GM10248 (cell line): ENCODE data around the gene TRIM3.

Experiments
- CTCF ChIA-PET: fragments of 300-600 bp; sonication (Branson Sonifier 250); formaldehyde crosslinking; extraction: SDS; loops from one replicate; lab custom pipeline; 2021; ENCODE audit warnings: antibody characterized with exemption; lab: Yijun Ruan, JAX
- POLR2A ChIA-PET: fragments of 350-650 bp; sonication (Branson Sonifier 250); formaldehyde crosslinking; extraction: SDS; loops from one replicate; lab custom pipeline; 2020; ENCODE audit warnings: antibody characterized with exemption; lab: Yijun Ruan, JAX
- DNase-seq: peaks from one replicate; pipeline ENCODE4 v3.0.0; 2012; ENCODE audit errors: extremely low spot score
- CTCF ChIP-seq: IDR thresholded peaks from 2 replicates; pipeline ENCODE4 v1.5.1; 2012; ENCODE audit warnings: mild to moderate bottlenecking, low read depth; ENCODE audit errors: extremely low read depth, missing control alignments, control extremely low read depth

The TRIM3 gene

DNA sequence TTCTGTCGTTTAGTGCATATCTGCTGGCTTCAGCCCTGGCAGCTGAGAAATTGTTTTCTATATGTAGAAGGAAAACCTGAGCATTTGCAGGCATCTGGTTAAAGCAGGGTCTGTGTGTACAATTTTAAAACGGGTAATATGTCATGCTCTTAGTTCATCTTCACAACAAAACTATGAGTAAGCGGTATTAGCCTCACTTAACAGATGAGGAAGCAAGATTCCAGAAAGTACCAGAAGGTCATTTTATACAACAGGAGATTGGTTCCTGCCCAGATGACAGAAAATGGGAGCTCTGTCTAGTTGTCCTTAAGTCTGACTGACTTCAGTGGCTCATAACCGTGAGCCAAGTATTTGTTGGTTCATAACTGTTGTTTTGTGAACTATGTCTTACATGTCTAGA, 8.7 kb upstream of the TRIM3 start:
- ChIA-PET CTCF (interaction anchor here (0.7 to 3.3 kb wide), 13 partner anchors 8 to 1183 kb away, joined by 3 to 14 read pairs (median 3); partner anchors contain the start of genes MRPL17 and TAF10), POLR2A (no interaction called here)
- no peak for DNase-seq
- no peak for TF ChIP-seq CTCF

DNA sequence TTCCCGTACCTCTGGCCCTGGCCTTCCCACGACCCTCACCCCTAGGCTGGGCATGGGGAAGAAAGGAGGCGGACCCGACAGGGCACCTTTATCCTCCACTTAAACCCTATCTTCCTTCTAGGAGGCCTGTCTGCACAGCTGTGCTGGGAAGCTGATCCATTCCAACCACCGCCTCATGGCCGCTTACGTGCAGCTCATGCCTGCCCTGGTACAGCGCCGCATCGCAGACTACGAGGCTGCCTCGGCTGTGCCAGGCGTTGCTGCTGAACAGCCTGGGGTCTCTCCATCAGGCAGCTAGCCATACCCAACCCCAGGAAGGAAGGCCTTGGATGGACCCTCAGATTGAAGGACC, 8.2 kb upstream of the TRIM3 start:
- TF ChIP-seq CTCF, result no peak
- no peak for DNase-seq
- ChIA-PET POLR2A (interaction anchor here (0.8 to 1.4 kb wide), 5 partner anchors 8 to 247 kb away, joined by 3 to 5 read pairs (median 3); partner anchors contain the start of genes APBB1 and TPP1), CTCF (interaction anchor here (0.7 to 2.0 kb wide), 15 partner anchors 9 to 1183 kb away, joined by 3 to 10 read pairs (median 3); partner anchors contain the start of genes MRPL17 and TAF10)

DNA sequence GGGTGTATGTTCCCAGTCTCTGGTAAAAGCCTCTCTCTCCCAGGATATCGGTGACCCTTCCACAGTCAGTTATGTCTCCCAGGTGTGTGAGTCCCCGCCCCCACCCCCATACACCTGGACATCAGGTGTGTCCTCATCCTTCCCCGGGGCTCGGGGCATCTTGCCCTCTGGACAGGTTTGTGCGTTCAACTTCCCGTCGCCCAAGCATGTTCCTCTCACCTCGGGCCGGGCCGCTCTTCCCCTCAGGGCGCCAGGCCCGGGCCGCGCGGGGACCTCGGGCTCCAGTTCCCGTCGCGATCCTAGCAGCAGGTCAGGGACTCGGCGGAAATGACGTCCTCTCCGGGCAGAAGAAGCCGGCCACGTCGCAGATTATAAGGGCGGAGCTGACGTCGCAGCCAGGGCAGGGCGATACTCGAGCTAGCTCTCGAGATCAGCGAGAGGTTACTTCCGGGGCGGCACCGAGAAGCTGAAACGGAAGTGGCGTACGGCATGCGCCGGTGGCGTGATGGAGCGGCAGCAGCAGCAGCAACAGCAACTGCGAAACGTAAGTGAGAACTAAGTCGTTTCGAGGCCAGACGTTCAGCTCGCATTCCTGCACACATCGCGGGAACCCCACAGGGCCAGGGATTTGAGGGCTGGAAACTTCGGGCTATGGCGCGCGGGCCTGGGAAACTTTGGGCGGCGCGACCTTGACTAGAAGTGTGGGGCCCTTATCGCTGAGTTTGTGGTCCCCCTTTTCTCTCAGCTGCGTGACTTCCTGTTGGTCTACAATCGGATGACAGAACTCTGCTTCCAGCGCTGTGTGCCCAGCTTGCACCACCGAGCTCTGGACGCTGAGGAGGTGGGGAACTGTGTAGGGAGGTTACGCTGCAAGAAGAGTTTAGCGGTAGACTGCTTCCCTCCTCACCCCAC, 7.5 kb upstream of the TRIM3 start, which contains the start of the genes ARFIP2 and TIMM10B:
ARFIP2 (minus strand) TSS at position 320 of the 912 bp plus-strand sequence. CDS start 910 bp downstream, outside the sequence.
TIMM10B (plus strand) TSS at position 490 of the 912 bp plus-strand sequence; CDS start at position 506, 16 bp downstream.
- ChIA-PET CTCF (interaction anchor here (0.8 to 2.0 kb wide), 13 partner anchors 13 to 1184 kb away, joined by 3 to 10 read pairs (median 4); partner anchors contain the start of gene MRPL17), POLR2A (interaction anchor here (0.6 to 1.4 kb wide), 6 partner anchors 9 to 246 kb away, joined by 3 to 5 read pairs (median 3); partner anchors contain the start of genes APBB1 and TPP1)
- peak; percentile 99 for DNase-seq
- TF ChIP-seq CTCF, result no peak

DNA sequence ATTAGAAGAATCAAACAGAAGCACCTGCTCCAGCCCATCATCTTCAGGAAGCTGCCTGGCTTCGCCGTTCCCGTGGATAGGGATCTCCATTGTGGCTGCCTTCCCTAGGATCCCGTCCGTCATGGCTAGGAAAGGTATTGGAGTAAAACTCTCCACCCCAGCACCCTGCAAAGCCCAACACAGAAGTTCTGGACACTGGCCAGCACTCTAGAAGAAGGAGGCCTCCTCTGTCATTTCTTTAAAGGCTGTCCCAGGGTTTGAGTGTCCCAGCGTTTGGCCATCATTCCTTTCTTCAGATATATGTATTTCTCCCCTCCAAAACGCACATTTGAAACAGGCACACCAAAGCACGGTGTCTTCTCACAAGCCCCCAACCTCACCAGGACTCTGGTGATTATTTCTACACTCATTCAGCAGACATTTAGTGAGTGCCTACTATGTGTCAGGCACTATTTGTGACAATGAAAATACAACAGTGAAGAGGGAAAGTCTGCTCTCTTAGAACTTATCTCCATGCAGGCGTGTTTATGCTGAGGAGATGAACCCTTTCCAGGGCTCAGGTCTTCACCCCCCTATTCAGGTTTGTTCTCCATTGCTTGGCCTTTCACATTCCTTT, 6.7 kb upstream of the TRIM3 start:
- TF ChIP-seq CTCF, result no peak
- no peak for DNase-seq
- ChIA-PET CTCF (interaction anchor here (1.0 to 1.6 kb wide), 2 partner anchors 51 to 203 kb away, joined by 3 to 5 read pairs; partner anchors contain the start of gene MRPL17), POLR2A (interaction anchor here (1.4 kb wide), 1 partner anchor 11 kb away, joined by 4 read pairs; no protein-coding TSS in a partner anchor)

DNA sequence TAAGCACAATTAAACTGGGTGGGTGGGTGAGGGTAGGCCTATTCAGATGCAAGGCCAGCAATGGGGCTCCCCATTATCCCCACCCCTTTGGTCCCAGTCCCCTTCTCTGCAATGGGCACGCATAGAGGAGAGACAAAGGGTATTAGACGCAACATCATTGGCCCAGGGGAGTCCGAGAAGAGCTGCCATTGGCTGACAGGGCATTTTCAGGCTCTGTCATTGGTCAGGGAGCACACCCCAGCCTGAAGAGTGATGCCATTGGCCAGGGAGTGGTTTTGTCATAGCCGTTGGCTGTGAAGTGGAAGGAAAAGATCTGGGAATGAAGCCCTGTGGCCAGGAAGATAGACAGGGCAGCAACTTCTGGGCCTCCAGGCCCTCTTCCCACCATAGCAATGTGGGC, 2.8 kb upstream of the TRIM3 start:
- no peak for TF ChIP-seq CTCF
- POLR2A ChIA-PET, result interaction anchor here (1.6 kb wide), 1 partner anchor 142 kb away, joined by 3 read pairs; the partner anchor contains the start of gene TPP1
- CTCF ChIA-PET, result interaction anchor here (0.8 to 4.3 kb wide), 5 partner anchors 12 to 38 kb away, joined by 3 to 23 read pairs (median 3); no protein-coding TSS in a partner anchor
- no peak for DNase-seq

- POLR2A ChIA-PET, result interaction anchor here (1.6 kb wide), 1 partner anchor 143 kb away, joined by 3 read pairs; the partner anchor contains the start of gene TPP1
- CTCF ChIA-PET, result interaction anchor here (0.8 to 4.3 kb wide), 7 partner anchors 11 to 97 kb away, joined by 3 to 23 read pairs (median 3); no protein-coding TSS in a partner anchor
- no peak for DNase-seq
- no peak for TF ChIP-seq CTCF
Observed at GRCh38 chr11:6475936-6476335, 2.2 kb upstream of the TRIM3 start.
